ENCODE measurements around the gene ABTB1. TPM values are rescaled to one million over a fixed set of nuclear protein-coding genes. Genes with fewer than 3 reads are reported as not detected.

Gene ABTB1
- polyA plus RNA-seq, 1 of the 3 experiments (the other 2 are of a cell fraction), result 30.8 TPM

DNA sequence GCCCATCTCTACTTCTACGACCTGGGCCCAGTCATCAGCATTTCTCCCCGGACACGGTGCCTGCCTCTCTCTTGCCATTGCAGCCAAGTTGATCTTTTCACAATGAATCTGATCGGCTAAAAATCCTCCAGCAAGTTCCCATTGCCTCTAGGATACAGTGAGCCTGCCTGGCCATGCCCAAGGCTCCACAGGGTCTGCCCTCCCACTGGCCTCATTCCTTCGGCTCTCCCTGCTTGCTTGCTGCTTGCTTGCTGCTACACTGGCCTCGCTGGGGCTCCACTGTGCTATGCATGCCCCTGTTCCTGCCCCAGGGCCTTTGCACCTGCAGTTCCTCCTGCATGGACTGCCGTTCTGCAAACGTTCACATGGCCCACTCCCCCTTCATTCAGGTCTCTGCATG is 2.0 kb downstream of the ABTB1 start:
- no peak overlapping the region for H3K9ac ChIP-seq
- H3K4me1 ChIP-seq (ENCODE audit: control insufficient read depth in 1 of 2, insufficient read depth in 2 of 2, low read depth in 1 of 2, low read length in 1 of 2), result peaks cover 6 to 19% of the 10 kb centered on the region in 2 experiments; a peak in 1 of 4 replicates
- no peaks in the 10 kb centered on the region for H3K9me3 ChIP-seq
- no peak overlapping the region for H3K4me3 ChIP-seq (ENCODE audit: low read depth in 2 of 2, low read length in 1 of 2)
- peaks cover 13% of the 10 kb centered on the region for H3K79me2 ChIP-seq (ENCODE audit: insufficient read depth)
- no peaks in the 10 kb centered on the region for H3K9me2 ChIP-seq
- WGBS (ENCODE audit: low lambda C conversion rate), result 86% methylated on average over 8 of the region's 8 CpGs
- no peak overlapping the region for H3K4me2 ChIP-seq
- no peak overlapping the region for H3K27ac ChIP-seq (ENCODE audit: low read depth in 2 of 2, low read length in 1 of 2)
- DNase-seq, result no peak
- ChIA-PET POLR2A (no interaction called here), CTCF (interaction anchor here (0.8 kb wide), 1 partner anchor 297 kb away, joined by 3 read pairs; no protein-coding TSS in a partner anchor)
- H2AFZ ChIP-seq (ENCODE audit: low read depth), result no peak overlapping the region
- no peaks in the 10 kb centered on the region for H3F3A ChIP-seq (replicated peaks; ENCODE audit: insufficient read depth)
- H3K36me3 ChIP-seq (replicated peaks in 1 of 2; ENCODE audit: control insufficient read depth in 1 of 2, insufficient read depth in 2 of 2, low read length in 1 of 2), result peaks cover 0 to 3% of the 10 kb centered on the region in 2 experiments
- H3K27me3 ChIP-seq (ENCODE audit: insufficient read depth), result no peaks in the 10 kb centered on the region
- TF ChIP-seq JUND (IDR thresholded peaks at IDR 0.05) (no peak), RFX5 (IDR thresholded peaks at IDR 0.05; ENCODE audit: low read length) (no peak), SIN3A (IDR thresholded peaks at IDR 0.05; ENCODE audit: borderline replicate concordance, low read depth, low read length) (no peak), POLR2AphosphoS5 (IDR thresholded peaks at IDR 0.05; ENCODE audit: low read depth, low read length) (no peak), FOXJ3 (CRISPR knock-in tag; IDR thresholded peaks at IDR 0.05) (no peak), RCOR1 (IDR thresholded peaks at IDR 0.05; ENCODE audit: low read length) (no peak), RAD21 (IDR thresholded peaks at IDR 0.05; ENCODE audit: low read length) (no peak), FOSL2 (IDR thresholded peaks at IDR 0.05; ENCODE audit: borderline replicate concordance, low read depth) (no peak), TAF1 (IDR thresholded peaks at IDR 0.05; ENCODE audit: borderline replicate concordance, low read depth, low read length) (no peak), TCF12 (IDR thresholded peaks at IDR 0.05) (no peak)
- TF ChIP-seq, protein P1, sequence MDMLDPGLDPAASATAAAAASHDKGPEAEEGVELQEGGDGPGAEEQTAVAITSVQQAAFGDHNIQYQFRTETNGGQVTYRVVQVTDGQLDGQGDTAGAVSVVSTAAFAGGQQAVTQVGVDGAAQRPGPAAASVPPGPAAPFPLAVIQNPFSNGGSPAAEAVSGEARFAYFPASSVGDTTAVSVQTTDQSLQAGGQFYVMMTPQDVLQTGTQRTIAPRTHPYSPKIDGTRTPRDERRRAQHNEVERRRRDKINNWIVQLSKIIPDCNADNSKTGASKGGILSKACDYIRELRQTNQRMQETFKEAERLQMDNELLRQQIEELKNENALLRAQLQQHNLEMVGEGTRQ (IDR thresholded peaks at IDR 0.05; ENCODE audit: borderline replicate concordance, low read depth, low read length), result no peak
- TF ChIP-seq, protein P2, sequence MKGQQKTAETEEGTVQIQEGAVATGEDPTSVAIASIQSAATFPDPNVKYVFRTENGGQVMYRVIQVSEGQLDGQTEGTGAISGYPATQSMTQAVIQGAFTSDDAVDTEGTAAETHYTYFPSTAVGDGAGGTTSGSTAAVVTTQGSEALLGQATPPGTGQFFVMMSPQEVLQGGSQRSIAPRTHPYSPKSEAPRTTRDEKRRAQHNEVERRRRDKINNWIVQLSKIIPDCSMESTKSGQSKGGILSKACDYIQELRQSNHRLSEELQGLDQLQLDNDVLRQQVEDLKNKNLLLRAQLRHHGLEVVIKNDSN (IDR thresholded peaks at IDR 0.05; ENCODE audit: borderline replicate concordance, low read depth), result no peak
- H4K20me1 ChIP-seq (ENCODE audit: insufficient read depth), result no peaks in the 10 kb centered on the region

DNA sequence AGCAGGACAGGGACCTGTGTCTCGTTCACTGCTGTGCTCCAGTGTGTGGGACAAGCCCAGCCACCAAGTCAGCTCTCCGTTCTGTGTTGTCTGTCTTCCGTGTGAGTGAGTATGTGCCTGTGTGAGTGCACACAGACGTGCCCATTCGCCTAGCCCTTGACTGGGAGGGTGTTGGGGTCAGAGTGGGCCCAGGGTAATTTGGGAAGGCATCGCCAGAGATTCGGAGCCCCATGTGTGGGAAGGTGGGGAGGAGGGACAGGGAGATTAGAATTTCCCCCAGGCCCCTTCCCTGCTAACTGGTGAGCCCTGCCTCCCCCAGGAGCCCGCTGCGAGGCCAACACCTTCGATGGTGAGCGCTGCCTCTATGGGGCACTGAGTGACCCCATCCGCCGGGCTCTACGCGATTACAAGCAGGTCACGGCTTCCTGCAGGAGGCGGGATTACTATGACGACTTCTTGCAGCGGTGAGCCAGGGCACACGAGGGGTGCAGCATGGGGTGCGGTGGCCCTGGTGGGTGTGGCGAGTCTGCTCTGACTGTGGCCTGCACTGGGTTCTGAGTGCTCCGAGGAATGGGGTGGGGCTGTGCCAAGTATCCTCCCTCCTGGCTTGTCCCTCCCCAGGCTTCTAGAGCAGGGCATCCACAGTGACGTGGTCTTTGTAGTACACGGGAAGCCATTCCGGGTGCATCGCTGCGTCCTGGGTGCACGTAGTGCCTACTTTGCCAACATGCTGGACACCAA is 3.1 kb downstream of the ABTB1 start:
- POLR2A ChIA-PET, result no interaction called here
- no peak for TF ChIP-seq SIN3A (IDR thresholded peaks at IDR 0.05; ENCODE audit: borderline replicate concordance, low read depth, low read length)
- TF ChIP-seq, protein P3, sequence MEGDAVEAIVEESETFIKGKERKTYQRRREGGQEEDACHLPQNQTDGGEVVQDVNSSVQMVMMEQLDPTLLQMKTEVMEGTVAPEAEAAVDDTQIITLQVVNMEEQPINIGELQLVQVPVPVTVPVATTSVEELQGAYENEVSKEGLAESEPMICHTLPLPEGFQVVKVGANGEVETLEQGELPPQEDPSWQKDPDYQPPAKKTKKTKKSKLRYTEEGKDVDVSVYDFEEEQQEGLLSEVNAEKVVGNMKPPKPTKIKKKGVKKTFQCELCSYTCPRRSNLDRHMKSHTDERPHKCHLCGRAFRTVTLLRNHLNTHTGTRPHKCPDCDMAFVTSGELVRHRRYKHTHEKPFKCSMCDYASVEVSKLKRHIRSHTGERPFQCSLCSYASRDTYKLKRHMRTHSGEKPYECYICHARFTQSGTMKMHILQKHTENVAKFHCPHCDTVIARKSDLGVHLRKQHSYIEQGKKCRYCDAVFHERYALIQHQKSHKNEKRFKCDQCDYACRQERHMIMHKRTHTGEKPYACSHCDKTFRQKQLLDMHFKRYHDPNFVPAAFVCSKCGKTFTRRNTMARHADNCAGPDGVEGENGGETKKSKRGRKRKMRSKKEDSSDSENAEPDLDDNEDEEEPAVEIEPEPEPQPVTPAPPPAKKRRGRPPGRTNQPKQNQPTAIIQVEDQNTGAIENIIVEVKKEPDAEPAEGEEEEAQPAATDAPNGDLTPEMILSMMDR (IDR thresholded peaks at IDR 0.05), result no peak
- TF ChIP-seq JUND (IDR thresholded peaks at IDR 0.05), result no peak
- TF ChIP-seq TEAD4 (IDR thresholded peaks at IDR 0.05; ENCODE audit: borderline replicate concordance, insufficient read depth), result no peak
- TF ChIP-seq, protein P4, sequence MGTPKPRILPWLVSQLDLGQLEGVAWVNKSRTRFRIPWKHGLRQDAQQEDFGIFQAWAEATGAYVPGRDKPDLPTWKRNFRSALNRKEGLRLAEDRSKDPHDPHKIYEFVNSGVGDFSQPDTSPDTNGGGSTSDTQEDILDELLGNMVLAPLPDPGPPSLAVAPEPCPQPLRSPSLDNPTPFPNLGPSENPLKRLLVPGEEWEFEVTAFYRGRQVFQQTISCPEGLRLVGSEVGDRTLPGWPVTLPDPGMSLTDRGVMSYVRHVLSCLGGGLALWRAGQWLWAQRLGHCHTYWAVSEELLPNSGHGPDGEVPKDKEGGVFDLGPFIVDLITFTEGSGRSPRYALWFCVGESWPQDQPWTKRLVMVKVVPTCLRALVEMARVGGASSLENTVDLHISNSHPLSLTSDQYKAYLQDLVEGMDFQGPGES (IDR thresholded peaks at IDR 0.05; ENCODE audit: low read depth, low read length), result no peak
- DNase-seq, result no peak
- whole genome bisulfite sequencing (ENCODE audit: low lambda C conversion rate), result 98% methylated on average over 9 of the region's 29 CpGs
- Histone ChIP-seq H3K4me3 (ENCODE audit: low read depth in 2 of 2, low read length in 1 of 2) (no peak overlapping the region), H3K4me2 (no peak overlapping the region), H3K4me1 (ENCODE audit: control insufficient read depth in 1 of 2, insufficient read depth in 2 of 2, low read depth in 1 of 2, low read length in 1 of 2) (peaks cover 6 to 19% of the 10 kb centered on the region in 2 experiments; a peak in 1 of 4 replicates), H3K79me2 (ENCODE audit: insufficient read depth) (peaks cover 13% of the 10 kb centered on the region), H3F3A (replicated peaks; ENCODE audit: insufficient read depth) (no peaks in the 10 kb centered on the region), H3K36me3 (replicated peaks in 1 of 2; ENCODE audit: control insufficient read depth in 1 of 2, insufficient read depth in 2 of 2, low read length in 1 of 2) (peaks cover 0 to 3% of the 10 kb centered on the region in 2 experiments), H3K27ac (ENCODE audit: low read depth in 2 of 2, low read length in 1 of 2) (no peak overlapping the region), H4K20me1 (ENCODE audit: insufficient read depth) (no peaks in the 10 kb centered on the region), H3K9me3 (no peaks in the 10 kb centered on the region), H3K27me3 (ENCODE audit: insufficient read depth) (no peaks in the 10 kb centered on the region), H3K9me2 (no peaks in the 10 kb centered on the region), H3K9ac (no peak overlapping the region), H2AFZ (ENCODE audit: low read depth) (no peak overlapping the region)
- CTCF ChIA-PET, result interaction anchor here (0.8 to 1.3 kb wide), 2 partner anchors 21 to 296 kb away, joined by 3 to 4 read pairs; no protein-coding TSS in a partner anchor
